DMS153 treated with DMSO at 0.1 percent for 48 hours (cell line): Measurements from ENCODE around the gene KRTAP17-1.
"Not testable (repeated sequence)": the region's sequence is repeated elsewhere in the genome, so short reads cannot be mapped to it uniquely, and the experiment has no call there.

Experiments used
- DNase-seq: peaks from one replicate; lab custom pipeline; 2025; ENCODE audit not compliant: unreplicated experiment; lab: John Stamatoyannopoulos, UW

Gene KRTAP17-1

GRCh38 chr17:41307647-41308046, 7.9 kb downstream of the KRTAP17-1 start:
- no peak for DNase-seq

- no peak for DNase-seq
These were observed 11.4 kb downstream of the KRTAP17-1 start for GRCh38 chr17:41304091-41304490.

- DNase-seq, result no peak
These were observed 12.5 kb downstream of the KRTAP17-1 start for GRCh38 chr17:41302981-41303380.

- no peak for DNase-seq
These were observed 13.3 kb downstream of the KRTAP17-1 start, which contains the start of gene KRTAP29-1 for GRCh38 chr17:41301916-41302901. Gene KRTAP29-1 (minus strand): TSS chr17:41302851. CDS start chr17:41302851, 0 bp downstream.

GRCh38 chr17:41301204-41301790, 14.2 kb downstream of the KRTAP17-1 start:
- no peak for DNase-seq

- DNase-seq, result no peak
These were observed 16.9 kb downstream of the KRTAP17-1 start for GRCh38 chr17:41298458-41299135.

- DNase-seq, result no peak
These were observed 18.7 kb downstream of the KRTAP17-1 start for GRCh38 chr17:41296846-41297245.

- DNase-seq, result no peak
These were observed 21.5 kb downstream of the KRTAP17-1 start for GRCh38 chr17:41294016-41294415.

GRCh38 chr17:41287050-41287449, 28.5 kb downstream of the KRTAP17-1 start:
- DNase-seq, result no peak

GRCh38 chr17:41284546-41284945, 31.0 kb downstream of the KRTAP17-1 start:
- no peak for DNase-seq

- no peak for DNase-seq
These were observed 31.5 kb downstream of the KRTAP17-1 start for GRCh38 chr17:41284043-41284442.

- no peak for DNase-seq
These were observed 37.1 kb downstream of the KRTAP17-1 start for GRCh38 chr17:41278176-41278955.

GRCh38 chr17:41275648-41276190, 39.8 kb downstream of the KRTAP17-1 start, which contains the start of gene KRTAP9-7:
Gene KRTAP9-7 (plus strand): TSS chr17:41275698. CDS start chr17:41275698, 0 bp downstream.
- DNase-seq, result not testable (repeated sequence)

- no peak for DNase-seq
These were observed 43.7 kb downstream of the KRTAP17-1 start for GRCh38 chr17:41271858-41272257.

- DNase-seq, result not testable (repeated sequence)
These were observed 44.2 kb downstream of the KRTAP17-1 start for GRCh38 chr17:41271323-41271722.

- no peak for DNase-seq
These were observed 47.8 kb downstream of the KRTAP17-1 start for GRCh38 chr17:41267711-41268110.

GRCh38 chr17:41265078-41265477, 50.4 kb downstream of the KRTAP17-1 start, which contains the start of gene KRTAP9-6:
Gene KRTAP9-6 (plus strand): TSS chr17:41265378. CDS start chr17:41265378, 0 bp downstream.
- no peak for DNase-seq
